T-helper 2 cell (primary cell): ENCODE measurements around the gene ZCRB1.

Experiments used
- DNase-seq, 5 experiments: peaks; one replicate each; pipeline versions ENCODE4 v3.0.0 to v3.0.0-alpha.2; 2012 to 2022

ZCRB1 gene

DNA sequence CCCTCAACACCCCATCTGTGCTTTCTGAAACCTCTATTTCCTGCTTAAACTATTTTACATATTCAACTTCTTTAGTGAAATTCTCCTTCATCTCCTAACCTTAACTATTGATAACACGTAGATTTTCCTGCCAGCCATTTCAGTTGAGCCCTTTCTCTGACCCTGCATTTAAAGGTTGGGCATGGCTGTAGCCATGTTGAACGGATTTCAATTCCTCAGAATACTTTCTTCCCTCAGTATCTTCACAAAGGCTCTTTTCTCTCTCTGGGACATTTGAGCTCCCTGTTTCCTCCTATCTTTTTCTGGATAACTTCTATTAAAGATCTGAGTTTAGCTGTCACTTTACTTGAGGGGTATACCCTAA lies 1.3 kb upstream of the ZCRB1 start:
- no peak for DNase-seq

DNA sequence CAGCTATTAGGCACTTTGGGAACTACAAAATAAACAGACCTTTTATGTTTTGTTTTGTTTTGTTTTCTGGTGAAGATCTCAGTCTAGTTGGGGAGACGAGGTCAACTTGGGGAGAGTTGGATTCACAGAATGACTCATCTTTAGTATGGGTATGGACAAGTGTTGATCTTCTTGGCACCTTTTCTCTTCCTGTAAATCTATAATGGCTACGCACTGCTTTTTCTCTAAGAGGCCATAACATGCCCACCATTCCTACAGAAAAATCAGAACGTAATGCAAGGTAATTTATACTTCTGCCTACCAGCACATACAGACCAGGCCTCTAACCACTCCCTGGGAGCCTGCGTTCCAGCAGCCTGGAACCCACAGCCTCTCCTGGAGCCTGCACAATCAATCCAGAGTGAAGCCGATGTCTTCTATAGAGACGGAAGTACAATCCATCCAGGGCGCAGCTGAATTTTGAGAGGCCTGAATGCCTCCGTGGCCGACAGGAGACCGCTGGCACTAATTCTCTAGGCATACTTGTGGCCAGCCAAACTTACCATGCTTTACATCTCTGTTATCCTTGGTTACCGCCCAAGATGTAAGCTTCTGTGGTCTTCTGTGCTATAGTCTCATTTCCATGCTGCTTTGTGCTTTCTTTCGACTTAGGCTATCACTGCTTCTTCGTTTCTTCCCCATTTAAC lies 790 bp upstream of the ZCRB1 start:
- DNase-seq = peak in 1 of 5 experiments; percentile 34

DNA sequence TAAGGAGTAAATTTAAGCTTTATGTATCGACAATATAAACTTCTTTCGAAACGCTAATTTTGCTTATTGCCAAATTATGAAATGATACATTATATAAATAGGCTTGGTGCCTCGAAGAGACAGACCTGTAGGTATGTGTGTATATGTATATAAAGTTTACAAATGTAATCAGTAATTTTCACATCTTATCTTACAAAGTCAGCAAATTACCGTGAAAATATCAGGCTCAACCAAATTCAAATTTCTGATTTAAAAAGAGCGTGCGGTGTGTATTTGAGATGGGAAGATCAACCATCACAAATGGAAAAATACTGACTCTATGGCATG lies 605 bp downstream of the ZCRB1 start:
- no peak for DNase-seq

DNA sequence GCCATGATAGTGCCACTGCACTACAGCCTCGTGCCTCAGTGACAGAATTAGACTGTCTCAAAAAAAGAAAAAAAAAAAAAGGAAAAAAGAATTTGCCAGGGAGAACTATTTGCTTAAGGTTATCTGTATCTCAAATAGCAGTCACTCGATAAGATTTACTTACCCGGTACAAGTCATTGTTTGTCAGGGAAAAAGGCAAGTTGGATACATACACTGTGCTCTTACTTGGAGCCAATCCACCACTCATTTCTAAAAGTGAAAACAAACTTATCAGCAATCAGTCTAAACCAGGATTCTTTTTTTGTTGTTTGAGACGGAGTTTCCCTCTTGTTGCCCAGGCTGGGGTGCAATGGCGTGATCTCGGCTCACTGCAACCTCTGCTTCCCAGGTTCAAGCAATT lies 2.0 kb downstream of the ZCRB1 start:
- DNase-seq = peak in 1 of 5 experiments; percentile 4

DNA sequence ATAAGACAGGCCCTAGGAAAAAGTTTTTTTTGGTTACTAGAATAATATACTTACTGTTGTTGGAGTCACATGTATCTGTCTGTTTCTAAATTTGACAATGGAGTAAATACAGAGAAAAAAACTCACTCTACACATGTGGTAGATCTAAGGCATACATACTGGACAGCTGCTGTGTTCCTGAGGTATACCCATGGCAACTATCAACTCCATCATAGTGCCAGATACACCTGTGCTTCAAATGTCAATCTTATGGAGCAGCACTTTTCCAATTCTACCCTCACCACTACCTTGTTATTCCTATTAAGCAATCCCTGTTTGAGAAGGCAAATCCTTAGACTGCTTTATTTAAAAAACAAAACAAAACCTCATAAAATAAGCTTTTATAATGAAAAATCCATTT lies 3.3 kb downstream of the ZCRB1 start:
- no peak for DNase-seq

DNA sequence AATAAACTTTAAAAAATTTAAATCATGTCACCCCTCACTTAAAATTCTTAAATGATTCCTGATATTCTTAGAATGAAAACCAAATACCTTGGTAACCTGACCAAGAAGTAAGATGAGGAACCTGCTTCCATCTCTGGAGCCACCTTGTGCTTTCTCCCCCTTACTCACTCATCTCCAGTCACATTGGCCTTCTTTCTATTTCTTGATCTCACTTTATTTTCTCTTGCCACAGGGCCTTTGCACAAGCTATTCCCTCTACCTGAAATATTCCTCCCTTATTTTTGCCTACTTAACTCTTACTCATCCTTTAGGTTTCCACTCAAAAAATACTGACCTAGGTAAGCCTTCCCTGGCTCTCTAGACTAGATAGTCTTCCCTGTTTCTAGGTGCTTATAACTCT lies 5.1 kb downstream of the ZCRB1 start:
- DNase-seq = no peak

DNA sequence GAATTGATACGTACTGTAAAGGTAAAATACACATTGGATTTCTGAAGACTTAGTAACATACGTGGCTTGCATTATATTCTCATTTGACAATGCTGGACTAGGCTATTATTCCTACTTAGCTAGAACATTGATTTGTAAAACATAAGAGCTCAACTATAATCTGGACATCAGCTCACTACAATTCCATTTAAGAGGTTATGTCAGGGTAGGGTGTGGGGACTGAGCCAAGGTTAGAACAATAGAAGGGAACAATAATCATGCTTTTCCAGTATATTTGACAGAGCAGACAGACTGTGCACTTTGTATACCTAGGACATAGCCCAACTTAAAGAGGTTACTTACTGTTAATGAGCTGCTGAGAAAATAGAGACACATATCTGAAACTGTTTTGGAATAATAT lies 10.8 kb downstream of the ZCRB1 start:
- no peak for DNase-seq

DNA sequence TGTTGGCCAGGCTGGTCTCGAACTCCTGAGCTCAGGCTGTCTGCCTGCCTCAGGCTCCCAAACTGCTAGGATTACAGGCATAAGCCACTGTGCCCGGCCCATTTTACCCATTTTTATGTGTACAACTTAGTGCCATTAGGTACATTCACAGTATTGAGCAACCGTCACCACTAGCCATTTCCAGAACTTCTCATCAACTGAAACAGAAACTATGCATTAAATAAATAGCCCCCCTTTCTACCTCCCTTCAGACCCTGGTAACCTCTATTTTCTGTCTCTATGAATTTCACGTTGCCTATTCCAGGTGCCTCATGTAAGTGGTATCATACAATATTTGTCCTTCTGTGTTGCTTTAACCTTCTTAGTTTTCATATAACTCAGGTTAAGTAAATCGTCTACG lies 15.9 kb downstream of the ZCRB1 start:
- no peak for DNase-seq

DNA sequence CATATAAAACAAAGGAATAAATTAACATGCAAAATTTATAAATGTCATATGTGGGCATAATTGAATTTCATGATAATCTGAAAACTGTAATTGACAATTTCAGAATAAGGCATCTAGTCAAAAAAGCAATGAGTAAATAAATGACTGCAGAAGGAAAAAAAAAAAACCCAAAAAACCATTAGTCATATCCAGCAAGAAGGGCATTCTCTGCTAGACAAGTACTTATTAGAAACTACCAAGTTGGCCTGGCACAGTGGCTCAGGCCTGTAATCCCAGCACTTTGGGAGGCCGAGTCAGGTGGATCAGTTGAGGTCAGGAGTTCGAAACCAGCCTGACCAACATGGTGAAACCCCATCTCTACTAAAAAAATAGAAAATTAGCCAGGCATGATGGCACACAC lies 17.5 kb downstream of the ZCRB1 start:
- no peak for DNase-seq

DNA sequence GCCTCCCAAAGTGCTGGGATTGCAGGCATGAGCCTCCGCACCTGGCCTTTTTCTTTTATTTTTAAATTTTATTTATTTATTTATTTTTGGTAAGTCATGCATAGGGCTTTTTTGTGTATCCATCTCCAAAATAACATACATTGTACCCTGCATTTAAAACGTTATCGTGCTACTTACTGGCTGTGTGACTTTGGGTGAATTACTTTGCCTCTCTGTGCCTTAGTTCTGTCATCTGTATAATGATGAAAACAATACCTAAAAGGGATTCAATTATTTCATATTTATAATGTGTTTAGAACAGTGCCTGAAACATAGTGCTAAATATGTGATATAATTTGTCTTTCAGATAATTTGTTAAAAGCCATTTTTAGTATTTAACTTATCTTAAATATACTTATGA lies 19.6 kb downstream of the ZCRB1 start:
- no peak for DNase-seq

DNA sequence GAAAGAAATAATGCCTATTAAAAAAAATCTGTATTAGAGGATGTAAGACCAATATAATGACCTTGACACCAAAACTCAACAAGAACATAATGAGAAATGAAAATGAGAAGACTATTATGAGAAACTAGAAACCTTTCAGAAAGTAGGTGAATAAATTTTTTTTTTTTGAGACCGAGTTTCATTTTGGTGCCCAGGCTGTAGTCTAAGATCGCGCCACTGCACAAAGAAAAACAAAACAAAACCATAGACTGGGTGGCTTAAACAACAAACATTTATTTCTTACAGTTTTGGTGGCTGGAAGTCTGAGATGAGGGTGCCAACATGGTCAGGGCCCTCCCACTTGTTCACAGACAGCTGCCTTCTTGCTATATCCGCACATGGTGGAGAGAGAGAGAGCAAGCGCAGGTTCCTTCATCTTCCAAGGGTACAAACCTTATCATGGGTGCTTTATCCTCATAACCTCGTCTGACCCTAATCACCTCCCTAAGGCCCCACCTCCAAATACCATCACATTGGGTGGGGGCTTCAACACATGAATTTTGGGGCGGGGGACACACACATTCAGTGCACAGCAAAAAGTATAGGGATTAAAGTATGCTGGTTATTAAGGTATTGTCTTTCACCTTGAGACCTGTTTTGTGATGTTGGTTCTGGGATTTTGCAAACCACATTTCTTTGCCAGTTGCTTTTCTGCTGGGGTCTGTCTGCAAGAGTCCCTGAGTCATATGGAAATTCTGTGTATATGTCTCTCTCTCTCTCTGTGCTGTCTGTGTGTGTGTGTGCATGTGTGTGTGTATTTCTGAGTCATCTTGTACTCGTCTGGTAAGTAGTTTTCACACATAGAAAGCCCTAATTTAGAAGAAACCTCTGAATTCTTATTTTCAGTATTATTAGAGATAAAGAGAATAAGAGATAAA lies 26.2 kb downstream of the ZCRB1 start:
- DNase-seq = peak in 3 of 5 experiments; percentile 11 to 95 (median 54)

DNA sequence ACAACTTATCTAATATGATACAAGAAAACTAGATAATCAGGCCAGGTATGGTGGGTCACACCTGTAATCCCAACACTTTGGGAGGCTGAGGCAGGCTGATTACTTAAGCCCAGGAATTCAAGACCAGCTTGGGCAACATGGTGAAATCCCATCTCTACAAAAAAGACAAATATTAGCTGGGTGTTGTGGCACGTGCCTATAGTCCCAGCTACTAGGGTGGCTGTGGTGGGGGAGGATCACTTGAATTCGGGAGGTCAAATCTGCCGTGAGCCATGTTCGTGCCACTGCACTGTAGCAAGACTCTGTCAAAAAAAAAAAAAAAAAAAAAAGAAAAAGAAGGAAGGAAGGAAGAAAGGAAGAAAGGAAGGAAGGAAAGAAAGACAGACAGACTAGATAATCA lies 27.0 kb downstream of the ZCRB1 start:
- DNase-seq = peak in 1 of 5 experiments; percentile 10

DNA sequence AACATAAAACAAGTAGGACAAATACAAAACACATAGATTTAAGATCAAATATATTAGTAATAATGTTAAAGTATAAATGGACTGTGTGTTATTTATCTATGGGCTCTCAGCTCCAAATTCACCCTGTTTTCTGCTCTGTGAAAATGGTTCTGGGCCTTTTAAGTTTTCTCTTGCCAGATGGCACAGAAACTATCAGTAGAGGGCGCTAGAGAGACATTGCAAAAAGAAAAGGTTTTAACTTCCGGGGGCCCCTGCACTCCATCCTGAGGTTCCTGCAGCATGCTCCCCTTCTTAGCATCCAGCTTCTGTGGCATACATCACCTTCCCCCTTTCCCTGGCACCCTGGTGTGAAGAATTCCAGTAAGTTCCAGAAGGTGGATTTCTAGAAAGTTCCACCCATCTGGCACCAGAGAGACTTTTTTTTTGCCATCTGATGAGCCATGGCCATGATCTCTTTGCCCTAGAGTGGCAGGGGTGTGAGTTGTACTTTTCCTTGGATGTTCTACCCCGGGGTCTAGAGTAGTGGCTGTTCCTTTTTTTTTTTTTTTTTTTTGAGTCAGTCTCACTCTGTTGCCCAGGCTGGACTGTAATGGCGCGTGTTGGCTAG lies 29.3 kb downstream of the ZCRB1 start:
- peak in 1 of 5 experiments; percentile 44 for DNase-seq

DNA sequence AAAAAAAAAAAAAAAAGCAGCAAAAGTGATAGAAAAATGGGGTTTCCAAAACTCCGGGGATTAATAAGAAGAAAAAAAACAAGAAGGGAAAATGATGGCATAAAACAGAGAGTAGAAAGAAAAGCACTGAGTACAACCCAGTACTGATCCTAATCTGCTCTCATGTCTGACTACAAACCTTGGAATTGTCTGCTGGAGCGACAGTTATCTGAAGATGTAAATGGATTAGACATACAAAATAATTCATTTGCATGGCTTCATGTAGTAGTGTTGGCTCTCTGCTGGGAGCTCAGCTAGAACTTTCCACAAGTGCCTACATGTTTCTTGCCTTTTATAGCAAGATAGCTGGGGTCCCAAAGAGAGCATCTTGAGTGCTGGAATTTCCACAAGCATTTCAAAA lies 34.2 kb downstream of the ZCRB1 start:
- DNase-seq = no peak

DNA sequence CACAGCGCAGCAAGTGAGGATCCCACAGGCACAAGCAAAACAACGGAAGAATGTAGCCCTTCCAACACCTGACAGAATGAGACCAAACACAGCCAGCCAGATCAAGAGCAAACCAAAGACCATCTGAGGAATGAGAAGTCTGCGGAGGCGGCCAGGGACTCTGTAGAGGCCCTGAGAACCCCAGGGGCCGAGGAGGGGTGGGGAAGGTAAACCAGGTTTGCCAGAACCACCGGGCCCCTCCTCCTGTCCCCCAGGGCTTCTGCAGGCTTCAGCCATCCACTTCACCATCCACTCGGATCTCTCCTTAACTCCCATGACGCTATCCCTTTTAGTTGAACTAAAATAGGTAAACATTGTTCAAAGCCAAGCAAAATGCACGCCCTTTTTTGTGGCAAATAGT lies 37.4 kb downstream of the ZCRB1 start:
- DNase-seq = no peak

DNA sequence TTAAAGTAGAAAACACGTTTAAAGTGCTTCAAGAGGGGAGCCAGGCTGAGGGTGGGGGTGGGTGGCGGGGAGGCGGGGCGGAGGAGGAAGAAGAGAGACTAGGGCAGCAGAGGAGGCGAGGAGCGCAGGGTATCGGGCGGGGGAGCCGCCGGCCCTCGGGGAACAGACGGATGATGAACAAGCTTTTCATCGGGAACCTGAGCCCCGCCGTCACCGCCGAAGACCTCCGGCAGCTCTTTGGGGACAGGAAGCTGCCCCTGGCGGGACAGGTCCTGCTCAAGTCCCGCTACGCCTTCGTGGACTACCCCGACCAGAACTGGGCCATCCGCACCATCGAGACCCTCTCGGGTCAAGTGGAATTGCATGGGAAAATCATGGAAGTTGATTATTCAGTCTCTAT lies 39.2 kb downstream of the ZCRB1 start:
- no peak for DNase-seq

DNA sequence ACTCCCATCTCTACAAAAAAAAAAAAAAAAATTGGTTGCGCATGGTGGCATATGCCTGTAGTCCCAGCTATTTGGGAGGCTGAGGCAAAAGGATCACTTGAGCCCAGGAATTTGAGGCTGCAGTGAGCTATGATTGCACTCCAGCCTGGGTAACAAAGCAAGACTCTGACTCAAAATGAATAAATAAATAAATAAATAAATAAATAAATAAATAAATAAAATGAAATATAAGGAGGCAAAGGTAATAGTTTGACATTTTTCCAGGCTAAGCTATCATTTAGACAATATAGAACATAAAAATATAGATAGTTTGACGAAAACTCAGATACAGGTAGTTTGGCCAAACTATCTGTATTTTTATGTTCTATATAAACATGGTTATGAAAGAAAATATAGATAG lies 40.5 kb downstream of the ZCRB1 start:
- DNase-seq = no peak

DNA sequence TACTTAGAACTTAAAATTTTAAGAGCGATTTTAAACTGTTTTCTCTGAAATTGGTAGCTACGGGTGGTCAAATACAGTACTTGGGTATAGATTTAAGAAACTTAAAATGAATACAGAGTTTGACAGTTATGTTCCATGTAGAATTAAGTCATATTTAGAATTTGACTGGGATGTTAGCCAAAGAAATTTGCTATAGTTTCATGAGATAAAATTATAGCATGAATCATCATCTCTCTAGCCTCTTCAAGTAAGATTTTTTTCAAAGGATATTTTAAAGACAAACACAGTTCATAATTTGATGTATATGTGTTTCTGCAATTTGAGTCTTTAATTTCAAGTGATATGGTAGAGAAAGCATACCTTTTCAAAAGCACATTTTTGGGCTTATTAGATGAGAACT lies 41.0 kb downstream of the ZCRB1 start:
- no peak for DNase-seq

DNA sequence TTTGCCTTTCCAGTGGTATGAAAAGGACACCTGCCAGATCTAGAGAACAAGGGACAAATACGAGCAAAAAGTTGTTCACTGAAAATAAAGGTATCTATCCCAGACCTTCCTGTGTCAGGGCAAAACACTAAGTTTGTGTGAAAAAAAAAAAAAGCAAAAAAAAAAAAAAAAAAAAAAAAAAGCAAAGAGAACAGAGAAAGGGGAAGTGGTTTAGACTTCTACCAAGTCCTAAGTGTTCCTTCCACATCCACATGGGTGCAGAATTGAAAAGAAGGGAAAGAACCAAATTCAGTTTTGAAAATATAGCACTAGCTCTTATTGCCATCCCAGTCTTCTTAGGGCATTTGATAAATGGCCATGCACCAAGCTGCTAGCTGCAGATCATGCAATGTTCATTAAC lies 41.7 kb downstream of the ZCRB1 start:
- no peak for DNase-seq

DNA sequence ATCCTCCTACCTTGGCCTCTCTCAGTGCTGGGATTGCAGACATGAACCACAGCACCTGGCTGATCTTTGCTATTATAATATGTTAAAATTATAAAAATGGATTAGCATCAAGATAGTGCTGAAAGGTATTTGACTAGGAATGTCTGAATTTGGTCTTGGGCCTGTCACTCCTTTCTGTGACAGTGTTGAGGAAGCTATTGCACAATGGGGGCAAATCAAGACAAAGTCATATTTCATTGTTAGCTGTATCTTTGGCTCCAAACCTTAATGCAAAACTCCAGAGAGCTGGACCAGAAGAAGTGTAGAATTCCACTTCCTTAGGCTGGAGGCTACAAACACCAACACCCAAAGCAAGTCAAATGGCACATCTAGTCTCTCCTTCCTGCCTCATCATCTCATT lies 42.2 kb downstream of the ZCRB1 start:
- no peak for DNase-seq

DNA sequence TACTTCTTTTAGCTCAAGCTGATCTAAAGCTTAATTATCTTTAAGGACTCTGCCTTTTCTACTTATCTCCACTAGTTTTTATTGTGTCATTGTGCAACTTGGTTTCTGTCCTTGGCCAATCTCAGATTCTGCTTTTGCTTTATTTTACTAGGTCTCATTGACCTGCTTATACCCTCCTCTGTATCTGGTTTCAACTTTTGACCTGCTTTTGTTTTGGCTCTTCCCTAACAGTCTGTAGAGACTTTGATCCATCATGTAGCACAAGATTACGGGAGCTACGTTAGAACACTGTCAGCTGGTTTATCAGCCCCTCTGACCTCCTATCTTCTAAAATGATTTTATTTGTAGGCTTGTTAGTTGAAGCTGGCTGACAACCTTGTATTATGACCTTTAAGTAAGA lies 43.6 kb downstream of the ZCRB1 start:
- no peak for DNase-seq

DNA sequence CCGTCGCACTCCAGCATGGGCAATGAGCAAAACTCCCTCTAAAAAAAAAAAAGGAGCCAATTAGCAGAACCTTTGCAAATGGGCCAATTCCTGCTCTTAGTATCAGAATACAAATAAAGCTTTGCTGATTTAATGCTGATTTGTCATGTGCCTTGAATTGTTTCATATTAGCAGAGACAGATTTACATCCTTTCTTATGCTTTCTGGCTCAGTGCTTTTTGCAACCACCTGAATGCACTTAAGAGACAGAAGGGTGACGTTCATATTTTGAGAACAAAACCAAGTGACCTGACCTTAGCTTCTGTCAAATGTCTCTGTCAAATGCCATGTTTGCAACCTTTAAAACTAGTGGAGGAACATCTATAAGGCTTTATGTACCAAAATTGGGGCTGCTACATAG lies 44.0 kb downstream of the ZCRB1 start:
- DNase-seq = no peak

DNA sequence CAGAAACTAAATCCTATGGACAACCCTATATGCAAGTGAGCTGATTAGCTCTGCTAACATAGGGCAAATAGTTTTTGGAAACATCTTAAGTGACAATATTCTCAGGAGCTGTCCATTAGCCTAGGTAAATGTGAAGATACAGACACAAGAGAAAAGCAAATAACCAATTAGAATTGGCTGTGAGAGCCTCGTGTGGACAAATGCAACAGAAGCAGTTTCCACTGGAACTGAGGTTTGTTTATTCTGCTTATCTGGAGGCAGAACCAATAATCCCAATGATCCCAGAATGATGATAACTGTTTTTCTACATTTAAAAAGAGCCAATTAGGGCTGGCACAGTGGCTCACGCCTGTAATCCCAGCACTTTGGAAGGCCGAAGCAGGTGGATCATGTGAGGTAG lies 44.6 kb downstream of the ZCRB1 start:
- no peak for DNase-seq

DNA sequence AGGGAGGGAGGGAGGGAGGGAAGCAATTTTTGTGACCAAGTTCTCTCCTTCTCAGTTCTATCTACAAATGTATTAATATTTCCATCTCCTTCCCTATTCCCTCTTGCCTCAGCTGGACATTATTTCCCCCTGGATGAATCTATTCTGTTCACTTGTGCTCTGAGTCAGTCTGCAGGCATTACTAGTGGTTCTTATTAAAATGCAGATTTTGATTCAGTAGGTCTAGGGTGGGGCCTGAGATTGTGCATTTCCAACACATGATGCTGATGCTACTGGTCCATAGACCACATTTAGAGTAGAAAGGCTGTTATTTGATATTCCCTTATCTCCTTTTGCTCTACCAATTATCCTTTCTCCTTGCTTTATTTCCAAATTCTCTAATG lies 47.8 kb downstream of the ZCRB1 start:
- no peak for DNase-seq
